Ovary (tissue), 9 donors: Measurements from ENCODE around the gene CARMIL1. TPM values are rescaled to one million over a fixed set of nuclear protein-coding genes. Genes with fewer than 3 reads are reported as not detected.

Experiments used
- DNase-seq, 5 donors: peaks; one replicate each; pipeline ENCODE4 v3.0.0-alpha.2; 2019 to 2020
- H3K27ac ChIP-seq, 2 donors: fragments of 200-600 bp; one replicate each; pipeline versions ENCODE4 v1.5.1 to v1.8.0; 2019 to 2022
- H3K27me3 ChIP-seq: fragments of 200-600 bp; one replicate; pipeline ENCODE4 v1.8.0; 2022
- H3K36me3 ChIP-seq: fragments of 200-600 bp; sonication (generic); one replicate; pipeline ENCODE4 v1.5.1; 2019
- H3K4me1 ChIP-seq: one replicate; pipeline ENCODE4 v1.8.1; 2013; ENCODE audit warnings: mild to moderate bottlenecking, moderate library complexity; ENCODE audit not compliant: insufficient read depth
- H3K4me3 ChIP-seq: fragments of 200-600 bp; sonication (generic); one replicate; pipeline ENCODE4 v1.5.1; 2017
- H3K9me3 ChIP-seq, 2 donors: fragments of 200-600 bp in 1 of 2; sonication (generic) in 1 of 2; one replicate each; pipeline versions ENCODE4 v1.5.1 to v1.8.1; 2013 to 2019; ENCODE audit warnings: mild to moderate bottlenecking in 1 of 2, moderate library complexity in 1 of 2
- EP300 ChIP-seq: sonication (generic); formaldehyde crosslinking; IDR thresholded peaks from one replicate; pipeline ENCODE4 v1.6.1; 2017; ENCODE audit warnings: antibody characterized with exemption
- POLR2A ChIP-seq: fragments of 450-650 bp; IDR thresholded peaks from one replicate; pipeline ENCODE4 v1.6.1; 2017; ENCODE audit warnings: antibody characterized with exemption, mild to moderate bottlenecking, moderate library complexity
- WGBS, 3 donors: extraction: QIAGEN DNeasy Blood & Tissue Kit in 1 of 3; methylation state at CpG; one replicate each; pipeline versions ENCODE4 v1.1.5 to v1.1.7; 2013 to 2017; 5-methylcytosine and 5-hydroxymethylcytosine counted together
- intact Hi-C, 4 donors: fragments of 100-400 bp; cut with DNase I; formaldehyde crosslinking; loops; one replicate each; pipeline versions ENCODE4 v1.11.0 to v1.15.1; 2022 to 2023
- polyA plus RNA-seq, 2 donors: library from polyadenylated mRNA; stranded (reverse); fragments of 200-250 nt in 1 of 2; fragments of 350-450 nt in 1 of 2; fragmentation: Illumina TruSeq in 1 of 2; extraction: RNeasy Lipid Tissue Mini Kit (QIAGEN cat#74804) in 1 of 2; gene quantifications; one replicate each; pipeline ENCODE4 v1.2.3, GENCODE V29; 2013 to 2014
- total RNA-seq, 7 donors: library from RNA; depleted of rRNA in 2 of 7; stranded (reverse); fragments of >200 nt in 2 of 7; fragmentation: NEBNext Ultra II Directional in 3 of 7; extraction: Animal tissue kit (Norgen Biotek cat#: 25700) in 3 of 7; gene quantifications; one replicate each; pipeline versions ENCODE4 v1.1.0 to v1.2.4, GENCODE V29; 2016 to 2023
- TF ChIP-seq, protein P1 (sequence below), 3 donors: fragments of 450-650 bp in 2 of 3; fragments of 200-600 bp in 1 of 3; IDR thresholded peaks; one replicate each; pipeline versions ENCODE4 v1.5.1 to v1.8.0; 2016 to 2022; ENCODE audit warnings: antibody characterized with exemption in 3 of 3, mild to moderate bottlenecking in 1 of 3
- donor health status: DM: no; HTN: no; CAD: no; lungs with moderate emphysema.
- donor health status: DM: no; HTN: no; CAD: no.
- donor health status: Bipolar disorder and iron deficiency.
- donor health status: DM: yes; HTN: yes; CAD: no.
- donor health status: DM: no; HTN: no; CAD: no.
- donor health status: DM: yes; HTN: yes; CAD: no.

CARMIL1 gene
- total and polyA plus RNA-seq, 9 donors: 6.4 to 25.6 (median 16.8) TPM

DNA sequence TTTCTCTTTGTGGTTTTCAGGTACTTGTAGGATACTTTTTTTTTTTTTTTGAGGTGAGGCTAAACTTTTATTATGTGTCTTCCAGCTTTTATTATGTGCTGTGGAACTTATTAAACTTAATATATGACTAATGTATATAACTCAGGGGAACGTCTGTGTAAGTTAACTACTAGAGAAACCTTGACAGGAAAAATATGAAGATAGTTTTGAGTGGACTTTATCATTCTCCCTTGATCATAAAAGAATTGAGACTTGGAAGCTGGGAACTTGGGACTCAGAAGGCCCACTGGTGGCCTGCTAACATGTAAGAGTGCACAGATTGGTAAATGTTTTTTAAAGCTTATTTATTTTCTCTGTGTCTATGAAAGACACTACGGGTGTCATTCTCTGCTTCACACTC is 73.1 kb downstream of the CARMIL1 start:
- TF ChIP-seq, protein P1, sequence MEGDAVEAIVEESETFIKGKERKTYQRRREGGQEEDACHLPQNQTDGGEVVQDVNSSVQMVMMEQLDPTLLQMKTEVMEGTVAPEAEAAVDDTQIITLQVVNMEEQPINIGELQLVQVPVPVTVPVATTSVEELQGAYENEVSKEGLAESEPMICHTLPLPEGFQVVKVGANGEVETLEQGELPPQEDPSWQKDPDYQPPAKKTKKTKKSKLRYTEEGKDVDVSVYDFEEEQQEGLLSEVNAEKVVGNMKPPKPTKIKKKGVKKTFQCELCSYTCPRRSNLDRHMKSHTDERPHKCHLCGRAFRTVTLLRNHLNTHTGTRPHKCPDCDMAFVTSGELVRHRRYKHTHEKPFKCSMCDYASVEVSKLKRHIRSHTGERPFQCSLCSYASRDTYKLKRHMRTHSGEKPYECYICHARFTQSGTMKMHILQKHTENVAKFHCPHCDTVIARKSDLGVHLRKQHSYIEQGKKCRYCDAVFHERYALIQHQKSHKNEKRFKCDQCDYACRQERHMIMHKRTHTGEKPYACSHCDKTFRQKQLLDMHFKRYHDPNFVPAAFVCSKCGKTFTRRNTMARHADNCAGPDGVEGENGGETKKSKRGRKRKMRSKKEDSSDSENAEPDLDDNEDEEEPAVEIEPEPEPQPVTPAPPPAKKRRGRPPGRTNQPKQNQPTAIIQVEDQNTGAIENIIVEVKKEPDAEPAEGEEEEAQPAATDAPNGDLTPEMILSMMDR (IDR thresholded peaks at IDR 0.05): no peak
- no peak for TF ChIP-seq EP300
- no peak for TF ChIP-seq POLR2A
- Histone ChIP-seq H3K27me3 (no peaks in the 10 kb centered on the region), H3K27ac (no peak overlapping the region), H3K36me3 (no peaks in the 10 kb centered on the region), H3K4me3 (no peak overlapping the region), H3K4me1 (peaks cover 3% of the 10 kb centered on the region), H3K9me3 (no peaks in the 10 kb centered on the region)
- intact Hi-C loops: no loop called here
- no peak for DNase-seq
- WGBS, 3 donors: 86 to 92% (median 92%) methylated on average over 2 of the region's 2 CpGs

DNA sequence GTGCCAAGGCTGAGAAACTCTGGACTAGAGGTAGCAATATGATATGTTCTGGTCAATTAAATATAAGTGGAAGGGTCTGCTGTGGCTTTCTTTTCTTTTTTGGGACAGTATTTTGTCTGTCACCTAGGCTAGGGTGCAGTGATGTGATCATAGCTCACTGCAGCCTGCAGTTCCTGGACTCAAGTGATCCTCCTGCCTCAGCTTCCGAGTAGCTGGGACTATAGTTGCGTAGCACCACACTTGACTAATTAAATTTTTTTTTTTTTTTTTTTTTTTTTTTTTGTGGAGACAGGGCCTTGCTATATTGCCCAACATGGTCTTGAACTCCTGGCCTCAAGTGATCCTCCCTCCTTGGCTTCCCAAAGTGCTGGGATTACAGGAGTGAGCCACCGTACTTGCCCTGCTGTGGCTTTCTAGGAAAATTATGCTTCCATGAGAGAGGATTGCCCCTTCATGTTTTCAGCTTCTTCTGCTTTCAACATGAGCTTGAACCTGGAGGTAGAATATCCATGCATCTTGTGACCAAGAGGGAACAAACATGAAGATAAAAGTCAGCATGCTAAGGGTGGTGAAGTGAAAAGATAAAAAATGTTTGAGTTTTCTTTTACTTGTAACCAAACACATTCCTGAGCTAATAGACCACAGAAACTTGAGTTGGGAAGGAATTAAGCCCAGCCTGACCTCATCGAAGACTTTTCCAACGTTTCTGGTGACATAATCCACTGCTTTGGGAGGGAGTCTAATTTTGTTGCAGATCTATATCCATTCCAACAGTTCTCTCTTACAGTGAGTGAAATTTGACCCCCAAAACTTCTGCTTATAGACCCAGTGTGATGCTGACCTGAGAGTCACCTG is 75.1 kb downstream of the CARMIL1 start:
- Histone ChIP-seq H3K4me1 (peaks cover 5% of the 10 kb centered on the region), H3K9me3 (no peaks in the 10 kb centered on the region), H3K36me3 (no peaks in the 10 kb centered on the region), H3K4me3 (no peak overlapping the region), H3K27me3 (no peaks in the 10 kb centered on the region), H3K27ac (no peak overlapping the region)
- no peak for DNase-seq
- TF ChIP-seq EP300 (no peak), POLR2A (no peak)
- TF ChIP-seq, protein P1 (IDR thresholded peaks at IDR 0.05): no peak
- WGBS, 3 donors: 56 to 59% (median 59%) methylated on average over 5 of the region's 5 CpGs
- intact Hi-C loops: no loop called here

DNA sequence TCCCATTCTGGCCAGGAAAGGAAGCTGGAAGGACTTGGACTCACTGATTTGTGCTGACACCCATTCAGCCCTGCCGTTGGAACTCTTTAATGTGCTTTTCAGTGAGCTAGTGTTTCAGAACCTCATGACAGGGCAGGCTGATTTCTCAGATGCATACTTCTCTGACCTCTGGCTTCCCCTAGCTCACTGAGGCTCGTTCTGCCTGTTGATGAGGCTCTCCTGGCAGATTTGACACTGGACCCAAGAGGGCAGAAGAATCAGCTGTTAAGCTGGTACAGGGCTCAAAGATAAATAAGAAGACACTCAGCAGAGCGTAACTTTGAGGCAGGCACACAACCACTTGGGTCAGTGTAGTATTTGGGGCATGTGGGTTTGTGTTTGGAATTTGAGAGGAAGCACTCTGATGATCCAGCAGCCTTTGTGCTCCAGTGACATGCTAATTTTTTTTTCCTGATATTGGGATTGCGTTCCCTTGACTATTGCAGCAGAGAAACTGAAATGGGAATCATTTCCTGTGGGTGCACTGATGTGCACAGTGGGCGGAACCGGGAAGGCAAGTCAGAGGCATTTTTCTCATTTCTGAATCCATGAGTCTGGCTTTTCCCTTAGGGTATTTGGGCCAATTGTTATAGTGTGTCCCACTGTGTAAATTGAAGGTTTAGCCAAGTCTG is 80.2 kb downstream of the CARMIL1 start:
- WGBS, 3 donors: 27 to 36% (median 32%) methylated on average over 6 of the region's 6 CpGs
- Histone ChIP-seq H3K4me3 (no peak overlapping the region), H3K4me1 (peaks cover 6% of the 10 kb centered on the region), H3K27me3 (no peaks in the 10 kb centered on the region), H3K27ac (no peak overlapping the region), H3K36me3 (no peaks in the 10 kb centered on the region), H3K9me3 (no peaks in the 10 kb centered on the region)
- TF ChIP-seq, protein P1 (IDR thresholded peaks at IDR 0.05): no peak
- TF ChIP-seq EP300 (no peak), POLR2A (no peak)
- intact Hi-C loops: no loop called here
- peak in 1 of 5 donors; percentile 56 for DNase-seq

DNA sequence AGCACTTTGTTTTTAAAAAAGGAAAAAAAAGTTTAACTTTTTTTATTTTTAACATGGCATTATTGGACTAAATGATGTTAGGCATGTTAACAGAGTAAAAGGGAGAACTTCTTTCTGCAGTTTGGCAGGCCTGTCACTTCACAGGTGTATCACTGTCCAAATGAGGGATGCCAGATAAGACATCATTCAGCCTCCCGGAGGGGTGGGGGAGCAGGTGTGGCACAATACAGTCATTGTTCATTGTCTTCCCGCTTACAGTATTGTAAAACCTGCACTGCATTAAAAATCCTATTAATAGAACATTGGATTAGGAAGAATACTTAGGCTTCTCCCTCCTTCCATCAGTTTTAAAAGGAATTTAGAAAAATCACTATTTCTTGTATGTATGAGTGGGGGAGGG is 80.7 kb downstream of the CARMIL1 start:
- Histone ChIP-seq H3K4me3 (no peak overlapping the region), H3K27ac (no peak overlapping the region), H3K36me3 (no peaks in the 10 kb centered on the region), H3K4me1 (peaks cover 7% of the 10 kb centered on the region), H3K9me3 (no peaks in the 10 kb centered on the region), H3K27me3 (no peaks in the 10 kb centered on the region)
- TF ChIP-seq EP300 (no peak), POLR2A (no peak)
- TF ChIP-seq, protein P1 (IDR thresholded peaks at IDR 0.05): no peak
- WGBS, 3 donors: 63 to 79% (median 73%) methylated on average over 2 of the region's 2 CpGs
- no peak for DNase-seq
- intact Hi-C loops: no loop called here
